ENCODE data around the gene FASTKD3.

Gene FASTKD3

GRCh38 chr5:7894860-7895259, 26.0 kb upstream of the FASTKD3 start:
- TF ChIP-seq SUZ12 (IDR thresholded peaks at IDR 0.05) (no peak), LEF1 (IDR thresholded peaks at IDR 0.05; ENCODE audit: borderline replicate concordance) (no peak), FOXM1 (IDR thresholded peaks at IDR 0.05; ENCODE audit: borderline replicate concordance) (no peak), PKNOX1 (IDR thresholded peaks at IDR 0.05) (no peak), ELF4 (IDR thresholded peaks at IDR 0.05) (no peak), ZNF384 (IDR thresholded peaks at IDR 0.05) (no peak), NFRKB (IDR thresholded peaks at IDR 0.05) (no peak), FOXA1 (IDR thresholded peaks at IDR 0.05) (no peak), FOXK2 (IDR thresholded peaks at IDR 0.05) (no peak), HDGF (IDR thresholded peaks at IDR 0.05; ENCODE audit: borderline replicate concordance) (no peak), ARNT (IDR thresholded peaks at IDR 0.05) (no peak), SP1 (IDR thresholded peaks at IDR 0.05) (no peak), L3MBTL2 (conservative IDR thresholded peaks at IDR 0.05) (no peak), TARDBP (IDR thresholded peaks at IDR 0.05) (no peak)
- CTCF ChIA-PET = no interaction called here
- DNase-seq (ENCODE audit: extremely low spot score) = no peak
- POLR2A ChIA-PET = no interaction called here

GRCh38 chr5:7894439-7894838, 25.6 kb upstream of the FASTKD3 start:
- ChIA-PET POLR2A (no interaction called here), CTCF (no interaction called here)
- TF ChIP-seq TARDBP (IDR thresholded peaks at IDR 0.05) (no peak), FOXA1 (IDR thresholded peaks at IDR 0.05) (no peak), PKNOX1 (IDR thresholded peaks at IDR 0.05) (no peak), ARNT (IDR thresholded peaks at IDR 0.05) (no peak), FOXK2 (IDR thresholded peaks at IDR 0.05) (no peak), HDGF (IDR thresholded peaks at IDR 0.05; ENCODE audit: borderline replicate concordance) (no peak), BHLHE40 (IDR thresholded peaks at IDR 0.05; ENCODE audit: borderline replicate concordance) (no peak), FOXM1 (IDR thresholded peaks at IDR 0.05; ENCODE audit: borderline replicate concordance) (no peak), ELF4 (IDR thresholded peaks at IDR 0.05) (no peak), NFRKB (IDR thresholded peaks at IDR 0.05) (no peak), SP1 (IDR thresholded peaks at IDR 0.05) (no peak), SUZ12 (IDR thresholded peaks at IDR 0.05) (no peak), LEF1 (IDR thresholded peaks at IDR 0.05; ENCODE audit: borderline replicate concordance) (no peak), L3MBTL2 (conservative IDR thresholded peaks at IDR 0.05) (no peak), ZNF384 (IDR thresholded peaks at IDR 0.05) (no peak), CTBP1 (IDR thresholded peaks at IDR 0.05; ENCODE audit: borderline replicate concordance) (no peak)
- DNase-seq (ENCODE audit: extremely low spot score) = no peak

- DNase-seq (ENCODE audit: extremely low spot score) = no peak
- TF ChIP-seq ZNF384 (IDR thresholded peaks at IDR 0.05) = no peak
- no peak for TF ChIP-seq PKNOX1 (IDR thresholded peaks at IDR 0.05)
- TF ChIP-seq TARDBP (IDR thresholded peaks at IDR 0.05) = no peak
- no peak for TF ChIP-seq NFRKB (IDR thresholded peaks at IDR 0.05)
- no peak for TF ChIP-seq FOXA1 (IDR thresholded peaks at IDR 0.05)
- CTCF ChIA-PET = no interaction called here
- POLR2A ChIA-PET = no interaction called here
Observed at GRCh38 chr5:7888901-7889300, 20.1 kb upstream of the FASTKD3 start.

GRCh38 chr5:7886849-7887475, 18.1 kb upstream of the FASTKD3 start:
- ChIA-PET CTCF (interaction anchor here (0.6 to 1.9 kb wide), 8 partner anchors 10 to 1323 kb away, joined by 3 to 8 read pairs (median 4); partner anchors contain the start of genes FASTKD3 and MTRR), POLR2A (interaction anchor here (1.5 kb wide), 1 partner anchor 18 kb away, joined by 6 read pairs; the partner anchor contains the start of genes FASTKD3 and MTRR)
- TF ChIP-seq ELF4 (IDR thresholded peaks at IDR 0.05) (no peak), LEF1 (IDR thresholded peaks at IDR 0.05; ENCODE audit: borderline replicate concordance) (no peak), NFRKB (IDR thresholded peaks at IDR 0.05) (no peak), CTBP1 (IDR thresholded peaks at IDR 0.05; ENCODE audit: borderline replicate concordance) (no peak), HDGF (IDR thresholded peaks at IDR 0.05; ENCODE audit: borderline replicate concordance) (no peak), FOXM1 (IDR thresholded peaks at IDR 0.05; ENCODE audit: borderline replicate concordance) (no peak), L3MBTL2 (conservative IDR thresholded peaks at IDR 0.05) (no peak), ARNT (IDR thresholded peaks at IDR 0.05) (no peak), BHLHE40 (IDR thresholded peaks at IDR 0.05; ENCODE audit: borderline replicate concordance) (no peak), SUZ12 (IDR thresholded peaks at IDR 0.05) (no peak), SP1 (IDR thresholded peaks at IDR 0.05) (no peak), PKNOX1 (IDR thresholded peaks at IDR 0.05) (no peak), TARDBP (IDR thresholded peaks at IDR 0.05) (no peak), ZNF384 (IDR thresholded peaks at IDR 0.05) (no peak), FOXA1 (IDR thresholded peaks at IDR 0.05) (no peak), FOXK2 (IDR thresholded peaks at IDR 0.05) (no peak)
- DNase-seq (ENCODE audit: extremely low spot score) = no peak

GRCh38 chr5:7884491-7885267, 15.8 kb upstream of the FASTKD3 start:
- no peak for DNase-seq (ENCODE audit: extremely low spot score)
- ChIA-PET CTCF (no interaction called here), POLR2A (no interaction called here)
- no peak for TF ChIP-seq HDGF (IDR thresholded peaks at IDR 0.05; ENCODE audit: borderline replicate concordance)
- no peak for TF ChIP-seq FOXM1 (IDR thresholded peaks at IDR 0.05; ENCODE audit: borderline replicate concordance)
- TF ChIP-seq FOXK2 (IDR thresholded peaks at IDR 0.05) = no peak
- no peak for TF ChIP-seq SUZ12 (IDR thresholded peaks at IDR 0.05)
- TF ChIP-seq ZNF384 (IDR thresholded peaks at IDR 0.05) = no peak
- TF ChIP-seq ARNT (IDR thresholded peaks at IDR 0.05) = no peak
- TF ChIP-seq SP1 (IDR thresholded peaks at IDR 0.05) = no peak
- TF ChIP-seq L3MBTL2 (conservative IDR thresholded peaks at IDR 0.05) = no peak
- TF ChIP-seq PKNOX1 (IDR thresholded peaks at IDR 0.05) = no peak
- TF ChIP-seq TARDBP (IDR thresholded peaks at IDR 0.05) = no peak
- TF ChIP-seq NFRKB (IDR thresholded peaks at IDR 0.05) = no peak
- TF ChIP-seq FOXA1 (IDR thresholded peaks at IDR 0.05) = no peak
- no peak for TF ChIP-seq CTBP1 (IDR thresholded peaks at IDR 0.05; ENCODE audit: borderline replicate concordance)
- no peak for TF ChIP-seq BHLHE40 (IDR thresholded peaks at IDR 0.05; ENCODE audit: borderline replicate concordance)
- TF ChIP-seq LEF1 (IDR thresholded peaks at IDR 0.05; ENCODE audit: borderline replicate concordance) = no peak
- no peak for TF ChIP-seq ELF4 (IDR thresholded peaks at IDR 0.05)
